H1 (cell line): Measurements from ENCODE around the gene CADPS. TPM values are rescaled to one million over a fixed set of nuclear protein-coding genes. Genes with fewer than 3 reads are reported as not detected.

ENCODE experiments used
- CTCF ChIA-PET: fragments of 300-600 bp; sonication (Branson Sonifier 250); formaldehyde crosslinking; loops from one replicate; lab custom pipeline; 2021; ENCODE audit not compliant: partially characterized antibody; lab: Charles Lee
- POLR2A ChIA-PET: fragments of 300-600 bp; sonication (Branson Sonifier 250); formaldehyde crosslinking; loops from one replicate; lab custom pipeline; 2021; ENCODE audit warnings: inconsistent platforms; ENCODE audit not compliant: partially characterized antibody; lab: Charles Lee
- DNase-seq, 2 experiments: peaks; one replicate each; pipeline versions ENCODE4 v3.0.0 to v3.0.0-alpha.2; 2010 to 2022; ENCODE audit warnings: low spot score in 2 of 2, low read depth in 1 of 2, mixed read lengths in 1 of 2
- FAIRE-seq: peaks from 2 replicates; lab custom pipeline; 2011; peaks lifted over from hg19 to GRCh38; lab: Jason Lieb, UNC
- H2AFZ ChIP-seq: 2 replicates; pipeline ENCODE4 v1.8.1; 2012; ENCODE audit warnings: low read length, inconsistent platforms
- H2AK5ac ChIP-seq: 2 replicates; pipeline ENCODE4 v1.6.1; 2013; ENCODE audit warnings: low read depth, low read length
- H2BK120ac ChIP-seq: replicated peaks from 2 replicates; pipeline ENCODE3; 2013; ENCODE audit warnings: low read depth, low read length, inconsistent platforms
- H2BK12ac ChIP-seq: 2 replicates; pipeline ENCODE4 v1.6.1; 2013; ENCODE audit warnings: low read depth, low read length
- H2BK15ac ChIP-seq: 2 replicates; pipeline ENCODE4 v1.6.1; 2013; ENCODE audit warnings: low read length
- H2BK20ac ChIP-seq: 2 replicates; pipeline ENCODE4 v1.6.1; 2013; ENCODE audit warnings: low read length
- H2BK5ac ChIP-seq: 2 replicates; pipeline ENCODE4 v1.6.1; 2013; ENCODE audit warnings: low read depth, low read length
- H3K14ac ChIP-seq: 2 replicates; pipeline ENCODE4 v1.6.1; 2013; ENCODE audit warnings: inconsistent platforms; ENCODE audit not compliant: insufficient read length
- H3K18ac ChIP-seq: 2 replicates; pipeline ENCODE4 v1.6.1; 2013; ENCODE audit warnings: low read length; ENCODE audit errors: extremely low read depth
- H3K23ac ChIP-seq: 2 replicates; pipeline ENCODE4 v1.6.1; 2013; ENCODE audit warnings: inconsistent platforms; ENCODE audit not compliant: insufficient read length
- H3K23me2 ChIP-seq: 2 replicates; pipeline ENCODE4 v1.6.1; 2013; ENCODE audit warnings: low read depth, low read length
- H3K27ac ChIP-seq: 2 replicates; pipeline ENCODE4 v1.6.1; 2011; ENCODE audit warnings: low read depth, low read length, inconsistent platforms
- H3K27me3 ChIP-seq, 4 experiments: replicated peaks in 1 of 4; 1 replicate in 1 of 4; 2 replicates in 3 of 4; pipeline versions ENCODE4 v1.6.1 to v1.8.1; 2011 to 2013; ENCODE audit warnings: low read length in 3 of 4, mild to moderate bottlenecking in 3 of 4, inconsistent platforms in 2 of 4, mixed read lengths in 2 of 4, moderate library complexity in 1 of 4; ENCODE audit not compliant: control insufficient read depth in 3 of 4, insufficient read depth in 3 of 4; ENCODE audit errors: extremely low read depth in 1 of 4
- H3K36me3 ChIP-seq, 4 experiments: 2 replicates each; pipeline versions ENCODE4 v1.6.1 to v1.8.1; 2011 to 2013; ENCODE audit warnings: mild to moderate bottlenecking in 4 of 4, low read length in 3 of 4, moderate library complexity in 2 of 4, control low read depth in 1 of 4, inconsistent platforms in 1 of 4; ENCODE audit not compliant: insufficient read depth in 4 of 4, control insufficient read depth in 2 of 4
- H3K4ac ChIP-seq: replicated peaks from 2 replicates; pipeline ENCODE3; 2013; ENCODE audit warnings: low read length, low read depth, mixed read lengths, inconsistent platforms; ENCODE audit not compliant: insufficient read length
- H3K4me1 ChIP-seq, 4 experiments: replicated peaks in 1 of 4; 1 replicate in 1 of 4; 2 replicates in 3 of 4; pipeline versions ENCODE4 v1.6.1 to v1.8.1; 2011 to 2013; ENCODE audit warnings: low read length in 3 of 4, inconsistent platforms in 2 of 4, mixed read lengths in 1 of 4; ENCODE audit not compliant: insufficient read depth in 4 of 4, control insufficient read depth in 3 of 4
- H3K4me2 ChIP-seq, 2 experiments: 2 replicates each; pipeline versions ENCODE4 v1.6.1 to v1.8.1; 2011 to 2013; ENCODE audit warnings: low read depth in 2 of 2, low read length in 2 of 2, control low read depth in 1 of 2, inconsistent platforms in 1 of 2, mild to moderate bottlenecking in 1 of 2; ENCODE audit not compliant: insufficient read depth in 1 of 2
- H3K4me3 ChIP-seq, 4 experiments: fragments of 200-600, 300-600 bp in 1 of 4; sonication (generic), shearing (Covaris generic), sonication (Bioruptor Twin) in 1 of 4; 2 replicates each; pipeline versions ENCODE4 v1.5.1 to v1.8.1; 2011 to 2016; ENCODE audit warnings: low read length in 4 of 4, low read depth in 3 of 4, control low read depth in 2 of 4, inconsistent platforms in 2 of 4, mild to moderate bottlenecking in 2 of 4, mixed read lengths in 1 of 4, moderate library complexity in 1 of 4; ENCODE audit not compliant: insufficient read depth in 2 of 4; ENCODE audit errors: extremely low read depth in 1 of 4
- H3K56ac ChIP-seq: replicated peaks from 2 replicates; pipeline ENCODE3; 2013; ENCODE audit warnings: low read depth, mild to moderate bottlenecking, mixed read lengths, low read length, inconsistent platforms; ENCODE audit not compliant: insufficient read length
- H3K79me1 ChIP-seq: 2 replicates; pipeline ENCODE4 v1.6.1; 2013; ENCODE audit warnings: low read depth, low read length, control low read depth
- H3K79me2 ChIP-seq, 2 experiments: 2 replicates each; pipeline versions ENCODE4 v1.6.1 to v1.8.1; 2012 to 2013; ENCODE audit warnings: low read length in 2 of 2, mild to moderate bottlenecking in 2 of 2, inconsistent platforms in 1 of 2; ENCODE audit not compliant: insufficient read depth in 2 of 2, control insufficient read depth in 1 of 2
- H3K9ac ChIP-seq, 4 experiments: replicated peaks in 1 of 4; 1 replicate in 1 of 4; 2 replicates in 3 of 4; pipeline versions ENCODE4 v1.6.1 to v1.8.1; 2011 to 2013; ENCODE audit warnings: low read depth in 3 of 4, low read length in 3 of 4, control low read depth in 2 of 4, mild to moderate bottlenecking in 2 of 4, moderate library complexity in 2 of 4, inconsistent platforms in 1 of 4; ENCODE audit errors: extremely low read depth in 1 of 4
- H3K9me3 ChIP-seq, 2 experiments: 2 replicates each; pipeline versions ENCODE4 v1.6.1 to v1.8.1; 2012 to 2013; ENCODE audit warnings: mild to moderate bottlenecking in 2 of 2, moderate library complexity in 2 of 2, control low read depth in 1 of 2, inconsistent platforms in 1 of 2, low read depth in 1 of 2, low read length in 1 of 2, mixed read lengths in 1 of 2; ENCODE audit not compliant: insufficient read depth in 2 of 2
- H4K20me1 ChIP-seq, 2 experiments: replicated peaks in 1 of 2; 2 replicates each; pipeline versions ENCODE3 to v1.8.1; 2011 to 2013; ENCODE audit warnings: inconsistent platforms in 2 of 2, low read length in 2 of 2, mild to moderate bottlenecking in 1 of 2; ENCODE audit not compliant: insufficient read depth in 2 of 2, control insufficient read depth in 1 of 2
- H4K5ac ChIP-seq: 2 replicates; pipeline ENCODE4 v1.6.1; 2013; ENCODE audit warnings: low read length, low read depth, mixed read lengths, inconsistent platforms; ENCODE audit not compliant: insufficient read length
- H4K8ac ChIP-seq: 2 replicates; pipeline ENCODE4 v1.8.0; 2013; ENCODE audit warnings: mild to moderate bottlenecking, moderate library complexity, low read length, inconsistent platforms; ENCODE audit not compliant: insufficient read depth; ENCODE audit errors: extremely low read depth
- H4K91ac ChIP-seq: replicated peaks from 2 replicates; pipeline ENCODE3; 2013; ENCODE audit warnings: low read length, mixed read lengths, inconsistent platforms; ENCODE audit not compliant: insufficient read length
- CREB1 ChIP-seq: IDR thresholded peaks from 2 replicates; pipeline ENCODE4 v1.6.1; 2012; ENCODE audit warnings: inconsistent platforms
- EP300 ChIP-seq, 2 experiments: IDR thresholded peaks; 1 replicate in 1 of 2; 2 replicates in 1 of 2; pipeline ENCODE4 v1.6.1; 2011 to 2012; ENCODE audit warnings: low read depth in 2 of 2, low read length in 2 of 2, mild to moderate bottlenecking in 2 of 2, borderline replicate concordance in 1 of 2, inconsistent platforms in 1 of 2, moderate library complexity in 1 of 2
- GABPA ChIP-seq: IDR thresholded peaks from 2 replicates; pipeline ENCODE4 v1.6.1; 2011; ENCODE audit warnings: mild to moderate bottlenecking, low read length, moderate library complexity, borderline replicate concordance; ENCODE audit not compliant: insufficient read depth
- GTF2F1 ChIP-seq: IDR thresholded peaks from 2 replicates; pipeline ENCODE4 v1.6.1; 2012; ENCODE audit warnings: low read depth, low read length, improper control_type of control experiment, borderline replicate concordance
- HDAC2 ChIP-seq, 2 experiments: fragments of 300-600 bp in 1 of 2; sonication (generic) in 1 of 2; IDR thresholded peaks; 2 replicates each; pipeline ENCODE4 v1.6.1; 2011 to 2012; ENCODE audit warnings: low read depth in 2 of 2, low read length in 2 of 2, mild to moderate bottlenecking in 2 of 2, moderate library complexity in 2 of 2, borderline replicate concordance in 1 of 2, inconsistent platforms in 1 of 2
- TBP ChIP-seq: IDR thresholded peaks from 2 replicates; pipeline ENCODE4 v1.6.1; 2011; ENCODE audit warnings: low read depth, low read length, improper control_type of control experiment
- TCF12 ChIP-seq: IDR thresholded peaks from 2 replicates; pipeline ENCODE4 v1.6.1; 2011; ENCODE audit warnings: low read depth, mild to moderate bottlenecking, low read length
- ZNF274 ChIP-seq: IDR thresholded peaks from 2 replicates; pipeline ENCODE4 v1.7.0; 2012; ENCODE audit warnings: low read length, borderline replicate concordance; ENCODE audit errors: extremely low read depth
- WGBS, 2 experiments: shearing (Covaris generic) in 1 of 2; methylation state at CpG; one replicate each; pipeline versions ENCODE4 v1.1.6 to v1.1.7; 2013 to 2015; ENCODE audit warnings: low lambda C conversion rate in 2 of 2, mixed read lengths in 2 of 2, inconsistent platforms in 1 of 2, low coverage in 1 of 2, missing lambda C conversion rate in 1 of 2; ENCODE audit not compliant: insufficient replicate concordance in 2 of 2, insufficient coverage in 1 of 2, insufficient read length in 1 of 2; ENCODE audit errors: extremely low coverage in 1 of 2, missing lambda C conversion rate in 1 of 2; 5-methylcytosine and 5-hydroxymethylcytosine counted together
- polyA plus RNA-seq, 7 experiments: library from polyadenylated mRNA; depleted of rRNA in 3 of 7; stranded (reverse) in 5 of 7; unstranded in 2 of 7; fragments of >200 nt in 5 of 7; fragments of 200-250 nt in 2 of 7; gene quantifications; 1 replicate in 5 of 7; 2 replicates in 1 of 7; 4 replicates in 1 of 7; pipeline versions ENCODE4 v1.2.1 to v1.2.3, GENCODE V29; 2011 to 2013; ENCODE audit warnings: missing spikeins in 2 of 7, mixed read lengths in 2 of 7
- total RNA-seq: library from RNA; stranded (reverse); fragmentation: NEBNext Ultra II Directional; extraction: Animal tissue kit (Norgen Biotek cat#: 25700); gene quantifications from 2 replicates; pipeline ENCODE4 v1.2.1, GENCODE V29; 2021

Gene CADPS
- total and polyA plus RNA-seq, 2 of the 8 experiments (the other 6 are each of a cell fraction or from before 2014, with no cell fraction given), result 7.1 to 10.2 TPM

GRCh38 chr3:62817678-62818077, 57.5 kb downstream of the CADPS start:
- no peak overlapping the region for H3K27ac ChIP-seq
- H3K9ac ChIP-seq, result no peak overlapping the region
- H4K91ac ChIP-seq, result no peak overlapping the region
- TF ChIP-seq GABPA (no peak), HDAC2 (IDR thresholded peaks at IDR 0.05; ENCODE audit: borderline replicate concordance in 1 of 2, low read depth in 2 of 2, low read length in 2 of 2) (no peak), TCF12 (no peak), EP300 (IDR thresholded peaks at IDR 0.05; ENCODE audit: borderline replicate concordance in 1 of 2, low read depth in 2 of 2, low read length in 2 of 2) (no peak), TBP (no peak), ZNF274 (no peak), GTF2F1 (no peak), CREB1 (no peak)
- H3K9me3 ChIP-seq, result no peaks in the 10 kb centered on the region
- WGBS, 2 experiments, result 94% methylated on average over 2 of the region's 2 CpGs; no CpG with 5 or more reads in 1 of the 2 experiments
- H2BK15ac ChIP-seq, result no peak overlapping the region
- H4K5ac ChIP-seq, result no peak overlapping the region
- H2BK120ac ChIP-seq, result no peak overlapping the region
- no peak overlapping the region for H2AK5ac ChIP-seq
- H2AFZ ChIP-seq, result no peak overlapping the region
- H2BK5ac ChIP-seq, result no peak overlapping the region
- FAIRE-seq, result no peak
- no peak overlapping the region for H3K18ac ChIP-seq
- no peak overlapping the region for H2BK20ac ChIP-seq
- H3K14ac ChIP-seq, result no peak overlapping the region
- no peaks in the 10 kb centered on the region for H3K4me1 ChIP-seq
- CTCF ChIA-PET, result interaction anchor here (0.9 to 1.6 kb wide), 5 partner anchors 15 to 414 kb away, joined by 3 to 5 read pairs (median 3); no protein-coding TSS in a partner anchor
- DNase-seq, result no peak
- no peaks in the 10 kb centered on the region for H3K79me2 ChIP-seq
- no peaks in the 10 kb centered on the region for H3K79me1 ChIP-seq
- H3K36me3 ChIP-seq, result no peaks in the 10 kb centered on the region
- H3K4ac ChIP-seq, result no peak overlapping the region
- H3K56ac ChIP-seq, result no peak overlapping the region
- no peaks in the 10 kb centered on the region for H3K27me3 ChIP-seq
- no peak overlapping the region for H3K4me3 ChIP-seq
- no peak overlapping the region for H4K8ac ChIP-seq
- no peaks in the 10 kb centered on the region; the same call in 1 of the 2 replicates for H3K23me2 ChIP-seq
- no peak overlapping the region for H3K4me2 ChIP-seq
- no peak overlapping the region for H2BK12ac ChIP-seq
- no peak overlapping the region for H3K23ac ChIP-seq
- POLR2A ChIA-PET, result interaction anchor here (1.3 kb wide), 1 partner anchor 9 kb away, joined by 3 read pairs; no protein-coding TSS in a partner anchor
- H4K20me1 ChIP-seq, result no peaks in the 10 kb centered on the region
